Activated CD4-positive, alpha-beta T cell treated with anti-CD3 and anti-CD28 coated beads, Interleukin-2, amount 10 ng/mL, durations not matched to agents 7 days and 5 days (primary cell): ENCODE results near the gene BLOC1S4. TPM values are rescaled to one million over a fixed set of nuclear protein-coding genes. Genes with fewer than 3 reads are reported as not detected.
"Not testable (repeated sequence)": the region's sequence is repeated elsewhere in the genome, so short reads cannot be mapped to it uniquely, and the experiment has no call there.

ENCODE experiments used
- CTCF ChIA-PET: fragments of 350-600 bp; sonication (Branson Sonifier 250); formaldehyde crosslinking; loops from one replicate; lab custom pipeline; 2021; ENCODE audit warnings: antibody characterized with exemption; lab: Charles Lee
- POLR2A ChIA-PET: fragments of 350-600 bp; sonication (Branson Sonifier 250); formaldehyde crosslinking; loops from one replicate; lab custom pipeline; 2021; ENCODE audit warnings: antibody characterized with exemption; lab: Charles Lee
- DNase-seq: peaks from one replicate; pipeline ENCODE4 v3.0.0-alpha.2; 2020
- H3K27ac Mint-ChIP-seq: one replicate; pipeline ENCODE4 v1.8.0; 2021; ENCODE audit warnings: mild to moderate bottlenecking, moderate library complexity, mixed read lengths
- H3K27me3 Mint-ChIP-seq: one replicate; pipeline ENCODE4 v1.8.0; 2021; ENCODE audit warnings: mixed read lengths
- H3K36me3 Mint-ChIP-seq: one replicate; pipeline ENCODE4 v1.8.0; 2021; ENCODE audit warnings: low read depth, mixed read lengths
- H3K4me1 Mint-ChIP-seq: one replicate; pipeline ENCODE4 v1.8.0; 2021; ENCODE audit warnings: mixed read lengths
- H3K4me3 Mint-ChIP-seq: one replicate; pipeline ENCODE4 v1.8.0; 2021; ENCODE audit warnings: mild to moderate bottlenecking, moderate library complexity, mixed read lengths
- H3K9me3 Mint-ChIP-seq: one replicate; pipeline ENCODE4 v1.8.0; 2021; ENCODE audit warnings: mixed read lengths
- total RNA-seq, 2 experiments: library from RNA; stranded (reverse); gene quantifications; one replicate each; pipeline ENCODE4 v1.2.3, GENCODE V29; 2021

Gene BLOC1S4
- total RNA-seq, 2 experiments from 2014 or later, result 16.6 to 17.6 TPM

DNA sequence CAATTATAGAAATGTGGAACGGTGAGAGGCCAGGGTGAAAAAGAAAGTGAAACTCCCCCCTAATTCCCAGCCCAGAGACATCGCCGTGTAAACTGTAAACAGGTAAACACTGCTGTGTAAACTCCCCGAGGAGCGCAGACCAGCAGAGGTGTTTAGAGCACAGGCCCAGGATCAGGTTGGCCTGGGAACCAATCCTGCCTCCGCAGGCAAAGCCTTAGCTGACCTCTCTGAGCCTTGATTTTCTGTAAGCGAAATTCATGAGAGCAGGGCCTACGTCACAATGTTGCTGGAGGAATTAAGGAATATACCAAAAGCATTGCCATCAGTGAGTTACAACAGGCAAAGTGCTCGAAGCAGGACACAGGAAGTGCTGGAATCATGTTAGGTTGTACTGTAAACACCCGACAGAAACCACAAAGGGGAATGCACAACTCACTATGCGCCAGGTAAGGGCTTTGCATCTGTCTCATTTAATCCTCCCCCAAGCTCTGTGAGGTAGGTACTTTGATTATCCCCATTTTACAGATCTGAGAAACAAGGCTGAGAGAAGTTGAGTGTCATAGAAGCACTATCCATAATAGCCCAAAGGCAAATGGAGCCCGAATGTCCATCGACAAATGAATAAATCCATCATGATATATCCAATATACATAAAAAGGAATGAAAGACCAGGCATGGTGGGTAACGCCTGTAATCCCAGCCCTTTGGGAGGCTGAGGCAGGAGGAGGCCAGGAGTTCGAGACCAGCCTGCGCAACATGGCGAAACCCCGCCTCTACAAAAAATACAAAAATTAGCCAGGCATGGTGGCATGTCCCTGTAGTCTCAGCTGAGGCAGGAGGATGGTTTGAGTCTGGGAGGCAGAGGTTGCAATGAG lies 35.9 kb downstream of the BLOC1S4 start:
- Mint-ChIP-seq H3K4me1 (peaks cover 11% of the 10 kb centered on the region), H3K36me3 (no peaks in the 10 kb centered on the region), H3K9me3 (no peaks in the 10 kb centered on the region), H3K27me3 (no peaks in the 10 kb centered on the region), H3K4me3 (peak overlapping the region; percentile 50), H3K27ac (peak overlapping the region; percentile 87)
- CTCF ChIA-PET, result interaction anchor here (1.1 kb wide), 1 partner anchor 15 kb away, joined by 3 read pairs; no protein-coding TSS in a partner anchor
- POLR2A ChIA-PET, result no interaction called here
- peak; percentile 15 for DNase-seq

DNA sequence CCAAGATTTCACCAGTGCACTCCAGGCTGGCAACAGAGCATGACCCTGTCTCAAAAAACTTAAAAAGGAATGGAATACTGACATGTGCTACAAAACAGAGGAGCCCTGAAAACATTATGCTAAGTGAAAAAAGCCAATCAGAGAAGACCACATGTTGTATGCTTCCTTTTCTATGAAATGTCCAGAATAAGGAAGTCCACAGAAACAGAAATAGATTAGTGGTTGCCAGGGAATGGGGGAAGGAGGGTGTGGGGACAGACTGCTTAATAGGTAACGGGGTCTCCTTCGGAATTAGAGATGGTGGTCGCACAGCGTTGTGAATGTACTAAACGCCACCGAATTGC lies 36.5 kb downstream of the BLOC1S4 start:
- H3K4me3 Mint-ChIP-seq, result no peak overlapping the region
- no peaks in the 10 kb centered on the region for H3K9me3 Mint-ChIP-seq
- H3K27ac Mint-ChIP-seq, result no peak overlapping the region
- DNase-seq, result no peak
- CTCF ChIA-PET, result no interaction called here
- POLR2A ChIA-PET, result no interaction called here
- no peaks in the 10 kb centered on the region for H3K27me3 Mint-ChIP-seq
- H3K36me3 Mint-ChIP-seq, result no peaks in the 10 kb centered on the region
- peaks cover 11% of the 10 kb centered on the region for H3K4me1 Mint-ChIP-seq

DNA sequence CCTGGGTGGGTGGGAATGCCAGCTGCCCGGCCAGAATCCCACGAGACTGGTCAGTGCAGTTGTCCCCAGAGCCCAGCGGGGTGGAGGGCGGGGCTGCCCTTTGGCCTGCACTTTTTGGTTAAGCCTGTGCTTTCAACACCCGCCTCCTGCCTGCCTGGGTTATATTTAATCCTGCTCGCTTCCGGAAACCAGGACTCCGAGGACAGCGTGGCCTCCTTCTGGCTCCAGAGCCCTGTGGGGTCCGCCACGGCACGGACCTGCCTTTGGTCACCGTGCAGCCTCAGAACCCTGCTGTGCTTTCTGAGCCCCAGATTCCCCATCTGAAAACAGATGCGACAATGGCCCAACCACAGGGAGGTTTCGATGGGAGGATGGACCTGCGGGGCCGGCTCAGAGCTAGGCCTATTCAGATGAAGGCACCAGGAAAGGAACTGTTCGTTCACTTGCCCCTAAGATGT lies 37.2 kb downstream of the BLOC1S4 start:
- CTCF ChIA-PET, result no interaction called here
- Mint-ChIP-seq H3K27ac (no peak overlapping the region), H3K4me3 (no peak overlapping the region), H3K27me3 (no peaks in the 10 kb centered on the region), H3K4me1 (peaks cover 11% of the 10 kb centered on the region), H3K36me3 (no peaks in the 10 kb centered on the region), H3K9me3 (no peaks in the 10 kb centered on the region)
- POLR2A ChIA-PET, result no interaction called here
- no peak for DNase-seq

DNA sequence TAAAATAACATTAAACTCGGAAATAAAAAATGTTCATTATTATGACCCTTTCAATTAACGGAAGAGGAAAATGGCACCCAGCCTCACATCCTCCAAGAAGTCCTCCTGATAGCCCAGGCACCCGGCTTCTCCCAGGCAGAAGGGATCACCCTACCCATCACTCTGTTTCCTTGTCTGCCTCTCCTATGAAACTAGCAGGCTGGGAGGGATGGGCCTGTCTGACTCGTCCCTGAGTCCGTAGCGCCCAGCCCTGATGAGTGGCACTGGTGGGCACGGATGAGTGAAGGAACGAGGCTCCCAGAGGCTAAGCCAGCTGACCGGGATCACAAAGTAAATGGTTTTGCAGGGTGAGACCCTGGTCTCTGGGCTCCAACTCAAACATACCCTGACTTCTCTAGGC lies 37.9 kb downstream of the BLOC1S4 start:
- POLR2A ChIA-PET, result no interaction called here
- Mint-ChIP-seq H3K4me1 (peaks cover 11% of the 10 kb centered on the region), H3K4me3 (no peak overlapping the region), H3K9me3 (no peaks in the 10 kb centered on the region), H3K36me3 (no peaks in the 10 kb centered on the region), H3K27me3 (no peaks in the 10 kb centered on the region), H3K27ac (no peak overlapping the region)
- DNase-seq, result no peak
- CTCF ChIA-PET, result no interaction called here

DNA sequence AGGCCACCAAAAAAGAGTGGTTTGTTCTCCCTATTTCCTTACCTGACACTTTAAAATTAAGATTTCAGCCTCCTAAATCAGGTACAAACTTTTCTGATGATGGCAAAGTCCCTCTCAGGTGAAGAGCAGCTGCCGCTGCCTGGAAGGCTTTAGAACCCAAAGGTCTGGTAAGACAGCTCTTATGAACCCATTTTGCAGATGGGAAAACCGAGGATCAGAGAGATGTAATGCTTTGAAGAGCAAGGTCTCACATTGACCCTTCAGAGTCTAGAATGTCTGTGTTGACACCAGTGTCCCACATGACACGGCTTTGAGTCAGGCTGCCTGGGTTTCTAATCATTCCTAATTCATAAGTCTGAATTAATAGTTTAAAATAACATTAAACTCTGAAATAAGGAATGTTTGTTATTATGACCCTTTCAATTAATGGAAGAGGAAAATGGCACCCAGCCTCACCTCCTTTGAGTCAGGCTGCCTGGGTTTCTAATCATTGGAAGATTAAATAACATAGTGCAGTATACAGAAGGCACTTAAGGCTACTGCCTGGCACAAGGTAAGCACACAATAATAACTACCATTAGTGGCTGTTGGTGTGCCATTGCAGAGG lies 38.6 kb downstream of the BLOC1S4 start:
- POLR2A ChIA-PET, result no interaction called here
- H3K36me3 Mint-ChIP-seq, result no peaks in the 10 kb centered on the region
- no peaks in the 10 kb centered on the region for H3K9me3 Mint-ChIP-seq
- peaks cover 11% of the 10 kb centered on the region for H3K4me1 Mint-ChIP-seq
- CTCF ChIA-PET, result no interaction called here
- H3K27me3 Mint-ChIP-seq, result no peaks in the 10 kb centered on the region
- DNase-seq, result no peak
- no peak overlapping the region for H3K4me3 Mint-ChIP-seq
- no peak overlapping the region for H3K27ac Mint-ChIP-seq

DNA sequence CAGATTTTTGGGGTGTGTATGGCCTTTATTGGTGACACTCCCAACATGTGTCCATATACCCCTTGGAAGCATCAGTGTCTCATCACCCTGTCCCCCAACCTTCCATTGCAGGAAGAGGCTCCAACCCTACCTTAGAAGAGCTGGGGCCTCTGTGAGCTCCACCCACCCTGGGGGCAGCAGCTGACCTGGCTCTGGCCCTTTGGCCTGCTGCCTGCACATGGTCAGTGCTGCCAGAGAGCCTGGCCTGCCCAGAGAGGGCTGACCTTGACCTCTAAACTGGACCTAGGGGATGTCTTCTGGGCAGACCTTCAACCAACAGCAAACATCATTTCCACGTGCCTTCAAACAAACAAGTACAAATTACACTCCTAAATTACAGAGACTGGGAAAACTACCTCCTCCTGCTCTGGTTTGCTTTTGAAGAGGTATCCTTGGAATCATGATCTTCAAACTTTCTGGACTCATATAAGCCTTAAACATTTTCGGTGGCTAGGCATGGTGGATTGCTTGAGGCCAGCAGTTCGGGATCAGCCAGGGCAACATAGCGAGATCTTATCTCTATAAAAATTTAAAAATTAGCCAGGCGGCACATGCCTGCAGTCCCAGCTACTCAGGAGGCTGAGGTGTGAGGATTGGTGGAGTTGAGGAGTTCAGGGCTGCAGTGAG lies 39.2 kb downstream of the BLOC1S4 start:
- CTCF ChIA-PET, result interaction anchor here (0.6 to 0.7 kb wide), 2 partner anchors 38 to 115 kb away, joined by 3 read pairs; partner anchors contain the start of gene MRFAP1
- Mint-ChIP-seq H3K9me3 (no peaks in the 10 kb centered on the region), H3K4me1 (peaks cover 11% of the 10 kb centered on the region), H3K27ac (no peak overlapping the region), H3K4me3 (no peak overlapping the region), H3K27me3 (no peaks in the 10 kb centered on the region), H3K36me3 (no peaks in the 10 kb centered on the region)
- POLR2A ChIA-PET, result no interaction called here
- no peak for DNase-seq

DNA sequence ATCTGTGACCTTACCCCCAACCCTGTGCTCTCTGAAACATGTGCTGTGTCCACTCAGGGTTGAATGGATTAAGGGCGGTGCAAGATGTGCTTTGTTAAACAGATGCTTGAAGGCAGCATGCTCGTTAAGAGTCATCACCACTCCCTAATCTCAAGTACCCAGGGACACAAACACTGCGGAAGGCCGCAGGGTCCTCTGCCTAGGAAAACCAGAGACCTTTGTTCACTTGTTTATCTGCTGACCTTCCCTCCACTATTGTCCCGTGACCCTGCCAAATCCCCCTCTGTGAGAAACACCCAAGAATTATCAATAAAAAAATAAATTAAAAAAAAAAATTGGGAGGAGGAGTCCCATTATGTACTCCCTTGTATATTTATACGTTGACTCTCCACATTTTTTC lies 40.4 kb downstream of the BLOC1S4 start:
- POLR2A ChIA-PET, H3K9me3 Mint-ChIP-seq, H3K27ac Mint-ChIP-seq, CTCF ChIA-PET, H3K27me3 Mint-ChIP-seq, H3K4me3 Mint-ChIP-seq, DNase-seq, H3K36me3 Mint-ChIP-seq, H3K4me1 Mint-ChIP-seq: not testable (repeated sequence)

DNA sequence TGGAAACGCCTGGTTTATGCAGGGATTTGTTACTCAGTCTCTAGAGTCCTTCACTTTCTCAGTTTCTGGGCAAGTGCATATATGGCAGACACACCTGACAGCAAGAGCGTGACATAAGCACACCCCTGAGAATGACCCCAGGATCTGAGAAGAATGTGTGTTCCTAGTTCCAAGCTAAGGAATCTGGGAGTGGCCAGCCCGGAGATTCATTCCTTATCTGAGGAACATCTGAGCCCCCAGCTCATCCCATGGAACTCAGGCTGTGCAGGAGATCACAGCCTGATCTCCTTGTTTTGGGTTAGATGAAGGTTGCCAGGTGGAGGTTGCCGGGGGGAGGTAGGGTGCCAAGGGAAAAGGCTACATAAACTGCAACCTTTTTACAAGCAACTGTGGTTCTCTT lies 42.8 kb downstream of the BLOC1S4 start:
- no peaks in the 10 kb centered on the region for H3K4me1 Mint-ChIP-seq
- H3K9me3 Mint-ChIP-seq, result no peaks in the 10 kb centered on the region
- H3K27ac Mint-ChIP-seq, result no peak overlapping the region
- ChIA-PET CTCF (interaction anchor here (0.7 to 1.3 kb wide), 2 partner anchors 10 to 27 kb away, joined by 3 to 6 read pairs; no protein-coding TSS in a partner anchor), POLR2A (no interaction called here)
- no peaks in the 10 kb centered on the region for H3K36me3 Mint-ChIP-seq
- H3K27me3 Mint-ChIP-seq, result no peaks in the 10 kb centered on the region
- no peak for DNase-seq
- H3K4me3 Mint-ChIP-seq, result no peak overlapping the region

DNA sequence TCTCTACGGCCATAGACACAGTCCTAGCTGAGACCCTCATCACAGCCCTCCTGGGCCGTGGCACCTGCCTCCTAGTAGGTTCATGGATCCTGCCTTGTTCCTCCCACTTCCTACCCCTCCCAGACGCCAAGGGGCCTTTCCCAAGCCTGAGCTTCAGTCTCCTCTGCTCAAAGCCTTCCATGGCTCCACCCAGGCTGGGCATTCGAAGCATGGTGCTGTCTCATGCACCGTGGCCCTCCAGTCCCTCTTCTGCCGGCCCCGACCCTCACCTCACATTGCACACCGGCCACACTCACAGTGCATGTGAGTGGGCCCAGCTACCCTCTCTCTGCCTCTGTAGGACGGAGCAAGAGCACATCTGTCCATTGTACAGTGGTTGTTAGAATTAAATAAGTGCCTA lies 44.9 kb downstream of the BLOC1S4 start:
- Mint-ChIP-seq H3K9me3 (no peaks in the 10 kb centered on the region), H3K27ac (no peak overlapping the region), H3K4me3 (no peak overlapping the region), H3K36me3 (no peaks in the 10 kb centered on the region), H3K4me1 (no peaks in the 10 kb centered on the region), H3K27me3 (peaks cover 5% of the 10 kb centered on the region)
- DNase-seq, result no peak
- CTCF ChIA-PET, result interaction anchor here (1.3 kb wide), 1 partner anchor 12 kb away, joined by 3 read pairs; no protein-coding TSS in a partner anchor
- POLR2A ChIA-PET, result no interaction called here

DNA sequence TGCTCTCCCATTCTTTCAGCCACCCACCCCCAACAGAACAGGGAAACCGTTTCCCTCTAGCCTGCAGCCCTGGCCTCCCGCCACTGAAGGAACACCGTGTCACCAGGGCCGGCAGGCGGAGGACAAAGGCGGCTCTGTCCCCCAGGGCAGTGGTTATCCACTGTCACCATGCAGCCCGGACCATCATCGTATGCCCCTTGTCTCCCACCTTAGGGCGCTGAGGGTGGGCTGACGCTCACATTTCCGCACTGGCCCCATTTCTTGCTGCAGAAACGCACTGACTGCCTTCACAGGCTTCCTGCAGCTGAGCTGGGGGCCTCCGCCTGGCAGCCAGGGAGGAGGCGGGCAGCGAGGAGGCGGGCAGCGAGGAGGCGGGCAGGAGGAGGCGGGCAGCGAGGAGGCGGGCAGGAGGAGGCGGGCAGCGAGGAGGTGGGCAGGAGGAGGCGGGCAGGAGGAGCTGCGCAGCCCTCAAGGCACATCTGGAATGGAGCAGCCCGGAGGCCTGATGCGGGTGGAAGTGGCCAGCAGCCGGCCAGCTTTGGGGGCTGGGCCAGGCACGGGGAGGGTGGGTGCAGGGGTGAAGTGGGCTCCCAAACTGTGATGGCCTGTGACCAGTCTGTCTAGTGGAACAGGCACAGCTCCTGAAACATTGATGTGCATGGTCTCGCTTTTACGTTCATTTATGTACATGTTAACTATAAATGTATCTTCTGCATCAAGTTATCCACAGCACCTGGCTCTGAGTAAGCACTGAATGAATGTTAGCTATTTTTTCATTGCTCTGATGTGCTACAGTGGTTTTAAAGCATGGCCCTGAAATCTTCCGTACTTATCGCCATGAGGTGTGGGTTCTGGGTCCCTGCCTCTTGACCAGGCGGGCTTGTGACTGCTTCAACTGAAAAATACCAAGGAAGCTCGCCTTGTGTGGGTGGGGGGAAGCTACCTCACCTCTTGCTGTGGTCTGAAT lies 46.0 kb downstream of the BLOC1S4 start:
- ChIA-PET POLR2A (no interaction called here), CTCF (interaction anchor here (1.1 kb wide), 1 partner anchor 24 kb away, joined by 3 read pairs; no protein-coding TSS in a partner anchor)
- no peaks in the 10 kb centered on the region for H3K36me3 Mint-ChIP-seq
- peaks cover 11% of the 10 kb centered on the region for H3K27me3 Mint-ChIP-seq
- no peaks in the 10 kb centered on the region for H3K9me3 Mint-ChIP-seq
- H3K4me3 Mint-ChIP-seq, result no peak overlapping the region
- no peaks in the 10 kb centered on the region for H3K4me1 Mint-ChIP-seq
- no peak overlapping the region for H3K27ac Mint-ChIP-seq
- no peak for DNase-seq

DNA sequence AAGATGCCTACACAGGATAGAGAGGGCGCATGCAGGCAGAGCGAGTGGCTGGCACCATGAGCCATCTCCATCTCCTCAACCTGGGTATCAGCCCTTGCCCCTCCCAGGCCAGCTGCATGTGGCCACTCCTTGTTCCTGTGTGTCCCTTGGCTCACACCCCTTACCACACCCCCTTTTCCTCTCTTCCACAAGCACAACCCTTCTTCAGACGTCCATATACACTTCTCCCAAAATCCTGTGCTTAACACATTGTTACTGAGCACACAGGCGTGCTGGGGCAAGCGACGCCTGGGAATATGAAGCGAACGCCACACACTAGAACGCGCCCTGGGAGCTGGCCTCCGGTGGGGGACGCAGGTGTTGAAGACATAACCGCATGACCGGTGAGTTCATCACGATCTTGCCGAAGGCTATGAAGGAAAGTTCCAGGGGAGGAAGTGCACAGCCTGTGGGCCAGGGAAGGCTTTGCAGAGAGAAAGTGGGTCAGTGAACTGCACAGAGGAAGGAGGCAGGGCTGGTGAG lies 47.4 kb downstream of the BLOC1S4 start:
- no peak overlapping the region for H3K4me3 Mint-ChIP-seq
- no peak overlapping the region for H3K27ac Mint-ChIP-seq
- CTCF ChIA-PET, result interaction anchor here (0.6 kb wide), 1 partner anchor 921 kb away, joined by 4 read pairs; no protein-coding TSS in a partner anchor
- H3K36me3 Mint-ChIP-seq, result no peaks in the 10 kb centered on the region
- no peaks in the 10 kb centered on the region for H3K4me1 Mint-ChIP-seq
- peaks cover 11% of the 10 kb centered on the region for H3K27me3 Mint-ChIP-seq
- no peaks in the 10 kb centered on the region for H3K9me3 Mint-ChIP-seq
- POLR2A ChIA-PET, result no interaction called here
- DNase-seq, result no peak
